ENCODE measurements around the gene CCT6B.

- TF ChIP-seq POLR2AphosphoS5 (IDR thresholded peaks at IDR 0.05; ENCODE audit: borderline replicate concordance, low read depth, low read length): no peak
- TF ChIP-seq EZH2 (IDR thresholded peaks at IDR 0.05): no peak
- no peak for TF ChIP-seq FOXP2 (optimal IDR thresholded peaks at IDR 0.05; ENCODE audit: control extremely low read depth, extremely low read length, insufficient read depth)
Observed at GRCh38 chr17:34987232-34987631, 26.0 kb upstream of the CCT6B start.

All from SK-N-MC (cell line).